Measurements from ENCODE around the gene PNLIPRP2.
A peak's percentile ranks its signal among the peaks of the same experiment; 100 is the strongest.

The PNLIPRP2 gene

GRCh38 chr10:116608686-116609594, 11.8 kb upstream of the PNLIPRP2 start:
- no peaks in the 10 kb centered on the region for H3K9me3 ChIP-seq (ENCODE audit: severe bottlenecking)
- no peaks in the 10 kb centered on the region for H3K27me3 ChIP-seq (ENCODE audit: insufficient read depth, low read depth, severe bottlenecking)
- no peak for TF ChIP-seq CTCF (IDR thresholded peaks at IDR 0.05; ENCODE audit: low read depth, low read length)
- H3K4me3 ChIP-seq (ENCODE audit: low read depth, low read length), result peak overlapping the region; percentile 65
- H3K27ac ChIP-seq, result peak overlapping the region; percentile 41
- no peak for DNase-seq
- no peaks in the 10 kb centered on the region for H3K36me3 ChIP-seq

GRCh38 chr10:116610443-116611152, 10.2 kb upstream of the PNLIPRP2 start:
- DNase-seq, result no peak
- no peak overlapping the region for H3K4me3 ChIP-seq (ENCODE audit: low read depth, low read length)
- no peak overlapping the region for H3K27ac ChIP-seq
- no peaks in the 10 kb centered on the region for H3K36me3 ChIP-seq
- no peak for TF ChIP-seq CTCF (IDR thresholded peaks at IDR 0.05; ENCODE audit: low read depth, low read length)
- no peaks in the 10 kb centered on the region for H3K9me3 ChIP-seq (ENCODE audit: severe bottlenecking)
- no peaks in the 10 kb centered on the region for H3K27me3 ChIP-seq (ENCODE audit: insufficient read depth, low read depth, severe bottlenecking)

- no peak overlapping the region for H3K27ac ChIP-seq
- no peaks in the 10 kb centered on the region for H3K27me3 ChIP-seq (ENCODE audit: insufficient read depth, low read depth, severe bottlenecking)
- H3K4me3 ChIP-seq (ENCODE audit: low read depth, low read length), result no peak overlapping the region
- no peaks in the 10 kb centered on the region for H3K9me3 ChIP-seq (ENCODE audit: severe bottlenecking)
- H3K36me3 ChIP-seq, result no peaks in the 10 kb centered on the region
- DNase-seq, result no peak
- TF ChIP-seq CTCF (IDR thresholded peaks at IDR 0.05; ENCODE audit: low read depth, low read length), result no peak
Observed at GRCh38 chr10:116611153-116611545, 9.6 kb upstream of the PNLIPRP2 start.

- TF ChIP-seq CTCF (IDR thresholded peaks at IDR 0.05; ENCODE audit: low read depth, low read length), result no peak
- no peaks in the 10 kb centered on the region for H3K36me3 ChIP-seq
- no peak overlapping the region for H3K4me3 ChIP-seq (ENCODE audit: low read depth, low read length)
- DNase-seq, result no peak
- no peak overlapping the region for H3K27ac ChIP-seq
- no peaks in the 10 kb centered on the region for H3K9me3 ChIP-seq (ENCODE audit: severe bottlenecking)
- no peaks in the 10 kb centered on the region for H3K27me3 ChIP-seq (ENCODE audit: insufficient read depth, low read depth, severe bottlenecking)
Observed at GRCh38 chr10:116612107-116612769, 8.5 kb upstream of the PNLIPRP2 start.

- no peaks in the 10 kb centered on the region for H3K36me3 ChIP-seq
- no peaks in the 10 kb centered on the region for H3K9me3 ChIP-seq (ENCODE audit: severe bottlenecking)
- TF ChIP-seq CTCF (IDR thresholded peaks at IDR 0.05; ENCODE audit: low read depth, low read length), result no peak
- H3K27ac ChIP-seq, result no peak overlapping the region
- DNase-seq, result no peak
- no peaks in the 10 kb centered on the region for H3K27me3 ChIP-seq (ENCODE audit: insufficient read depth, low read depth, severe bottlenecking)
- H3K4me3 ChIP-seq (ENCODE audit: low read depth, low read length), result no peak overlapping the region
Observed at GRCh38 chr10:116613471-116613870, 7.3 kb upstream of the PNLIPRP2 start.
